H1 (cell line): Measurements from ENCODE around the gene AGGF1. TPM values are rescaled to one million over a fixed set of nuclear protein-coding genes. Genes with fewer than 3 reads are reported as not detected.

Experiments
- CTCF ChIA-PET: fragments of 300-600 bp; sonication (Branson Sonifier 250); formaldehyde crosslinking; loops from one replicate; lab custom pipeline; 2021; ENCODE audit not compliant: partially characterized antibody; lab: Charles Lee
- POLR2A ChIA-PET: fragments of 300-600 bp; sonication (Branson Sonifier 250); formaldehyde crosslinking; loops from one replicate; lab custom pipeline; 2021; ENCODE audit warnings: inconsistent platforms; ENCODE audit not compliant: partially characterized antibody; lab: Charles Lee
- DNase-seq, 2 experiments: peaks; one replicate each; pipeline versions ENCODE4 v3.0.0 to v3.0.0-alpha.2; 2010 to 2022; ENCODE audit warnings: low spot score in 2 of 2, low read depth in 1 of 2, mixed read lengths in 1 of 2
- FAIRE-seq: peaks from 2 replicates; lab custom pipeline; 2011; peaks lifted over from hg19 to GRCh38; lab: Jason Lieb, UNC
- H2AFZ ChIP-seq: 2 replicates; pipeline ENCODE4 v1.8.1; 2012; ENCODE audit warnings: low read length, inconsistent platforms
- H2AK5ac ChIP-seq: 2 replicates; pipeline ENCODE4 v1.6.1; 2013; ENCODE audit warnings: low read depth, low read length
- H2BK120ac ChIP-seq: replicated peaks from 2 replicates; pipeline ENCODE3; 2013; ENCODE audit warnings: low read depth, low read length, inconsistent platforms
- H2BK12ac ChIP-seq: 2 replicates; pipeline ENCODE4 v1.6.1; 2013; ENCODE audit warnings: low read depth, low read length
- H2BK15ac ChIP-seq: 2 replicates; pipeline ENCODE4 v1.6.1; 2013; ENCODE audit warnings: low read length
- H2BK20ac ChIP-seq: 2 replicates; pipeline ENCODE4 v1.6.1; 2013; ENCODE audit warnings: low read length
- H2BK5ac ChIP-seq: 2 replicates; pipeline ENCODE4 v1.6.1; 2013; ENCODE audit warnings: low read depth, low read length
- H3K14ac ChIP-seq: 2 replicates; pipeline ENCODE4 v1.6.1; 2013; ENCODE audit warnings: inconsistent platforms; ENCODE audit not compliant: insufficient read length
- H3K18ac ChIP-seq: 2 replicates; pipeline ENCODE4 v1.6.1; 2013; ENCODE audit warnings: low read length; ENCODE audit errors: extremely low read depth
- H3K23ac ChIP-seq: 2 replicates; pipeline ENCODE4 v1.6.1; 2013; ENCODE audit warnings: inconsistent platforms; ENCODE audit not compliant: insufficient read length
- H3K23me2 ChIP-seq: 2 replicates; pipeline ENCODE4 v1.6.1; 2013; ENCODE audit warnings: low read depth, low read length
- H3K27ac ChIP-seq: 2 replicates; pipeline ENCODE4 v1.6.1; 2011; ENCODE audit warnings: low read depth, low read length, inconsistent platforms
- H3K27me3 ChIP-seq, 4 experiments: replicated peaks in 1 of 4; 1 replicate in 1 of 4; 2 replicates in 3 of 4; pipeline versions ENCODE4 v1.6.1 to v1.8.1; 2011 to 2013; ENCODE audit warnings: low read length in 3 of 4, mild to moderate bottlenecking in 3 of 4, inconsistent platforms in 2 of 4, mixed read lengths in 2 of 4, moderate library complexity in 1 of 4; ENCODE audit not compliant: control insufficient read depth in 3 of 4, insufficient read depth in 3 of 4; ENCODE audit errors: extremely low read depth in 1 of 4
- H3K36me3 ChIP-seq, 4 experiments: 2 replicates each; pipeline versions ENCODE4 v1.6.1 to v1.8.1; 2011 to 2013; ENCODE audit warnings: mild to moderate bottlenecking in 4 of 4, low read length in 3 of 4, moderate library complexity in 2 of 4, control low read depth in 1 of 4, inconsistent platforms in 1 of 4; ENCODE audit not compliant: insufficient read depth in 4 of 4, control insufficient read depth in 2 of 4
- H3K4ac ChIP-seq: replicated peaks from 2 replicates; pipeline ENCODE3; 2013; ENCODE audit warnings: low read length, low read depth, mixed read lengths, inconsistent platforms; ENCODE audit not compliant: insufficient read length
- H3K4me1 ChIP-seq, 4 experiments: replicated peaks in 1 of 4; 1 replicate in 1 of 4; 2 replicates in 3 of 4; pipeline versions ENCODE4 v1.6.1 to v1.8.1; 2011 to 2013; ENCODE audit warnings: low read length in 3 of 4, inconsistent platforms in 2 of 4, mixed read lengths in 1 of 4; ENCODE audit not compliant: insufficient read depth in 4 of 4, control insufficient read depth in 3 of 4
- H3K4me2 ChIP-seq, 2 experiments: 2 replicates each; pipeline versions ENCODE4 v1.6.1 to v1.8.1; 2011 to 2013; ENCODE audit warnings: low read depth in 2 of 2, low read length in 2 of 2, control low read depth in 1 of 2, inconsistent platforms in 1 of 2, mild to moderate bottlenecking in 1 of 2; ENCODE audit not compliant: insufficient read depth in 1 of 2
- H3K4me3 ChIP-seq, 4 experiments: fragments of 200-600, 300-600 bp in 1 of 4; sonication (generic), shearing (Covaris generic), sonication (Bioruptor Twin) in 1 of 4; 2 replicates each; pipeline versions ENCODE4 v1.5.1 to v1.8.1; 2011 to 2016; ENCODE audit warnings: low read length in 4 of 4, low read depth in 3 of 4, control low read depth in 2 of 4, inconsistent platforms in 2 of 4, mild to moderate bottlenecking in 2 of 4, mixed read lengths in 1 of 4, moderate library complexity in 1 of 4; ENCODE audit not compliant: insufficient read depth in 2 of 4; ENCODE audit errors: extremely low read depth in 1 of 4
- H3K56ac ChIP-seq: replicated peaks from 2 replicates; pipeline ENCODE3; 2013; ENCODE audit warnings: low read depth, mild to moderate bottlenecking, mixed read lengths, low read length, inconsistent platforms; ENCODE audit not compliant: insufficient read length
- H3K79me1 ChIP-seq: 2 replicates; pipeline ENCODE4 v1.6.1; 2013; ENCODE audit warnings: low read depth, low read length, control low read depth
- H3K79me2 ChIP-seq, 2 experiments: 2 replicates each; pipeline versions ENCODE4 v1.6.1 to v1.8.1; 2012 to 2013; ENCODE audit warnings: low read length in 2 of 2, mild to moderate bottlenecking in 2 of 2, inconsistent platforms in 1 of 2; ENCODE audit not compliant: insufficient read depth in 2 of 2, control insufficient read depth in 1 of 2
- H3K9ac ChIP-seq, 4 experiments: replicated peaks in 1 of 4; 1 replicate in 1 of 4; 2 replicates in 3 of 4; pipeline versions ENCODE4 v1.6.1 to v1.8.1; 2011 to 2013; ENCODE audit warnings: low read depth in 3 of 4, low read length in 3 of 4, control low read depth in 2 of 4, mild to moderate bottlenecking in 2 of 4, moderate library complexity in 2 of 4, inconsistent platforms in 1 of 4; ENCODE audit errors: extremely low read depth in 1 of 4
- H3K9me3 ChIP-seq, 2 experiments: 2 replicates each; pipeline versions ENCODE4 v1.6.1 to v1.8.1; 2012 to 2013; ENCODE audit warnings: mild to moderate bottlenecking in 2 of 2, moderate library complexity in 2 of 2, control low read depth in 1 of 2, inconsistent platforms in 1 of 2, low read depth in 1 of 2, low read length in 1 of 2, mixed read lengths in 1 of 2; ENCODE audit not compliant: insufficient read depth in 2 of 2
- H4K20me1 ChIP-seq, 2 experiments: replicated peaks in 1 of 2; 2 replicates each; pipeline versions ENCODE3 to v1.8.1; 2011 to 2013; ENCODE audit warnings: inconsistent platforms in 2 of 2, low read length in 2 of 2, mild to moderate bottlenecking in 1 of 2; ENCODE audit not compliant: insufficient read depth in 2 of 2, control insufficient read depth in 1 of 2
- H4K5ac ChIP-seq: 2 replicates; pipeline ENCODE4 v1.6.1; 2013; ENCODE audit warnings: low read length, low read depth, mixed read lengths, inconsistent platforms; ENCODE audit not compliant: insufficient read length
- H4K8ac ChIP-seq: 2 replicates; pipeline ENCODE4 v1.8.0; 2013; ENCODE audit warnings: mild to moderate bottlenecking, moderate library complexity, low read length, inconsistent platforms; ENCODE audit not compliant: insufficient read depth; ENCODE audit errors: extremely low read depth
- H4K91ac ChIP-seq: replicated peaks from 2 replicates; pipeline ENCODE3; 2013; ENCODE audit warnings: low read length, mixed read lengths, inconsistent platforms; ENCODE audit not compliant: insufficient read length
- WGBS, 2 experiments: shearing (Covaris generic) in 1 of 2; methylation state at CpG; one replicate each; pipeline versions ENCODE4 v1.1.6 to v1.1.7; 2013 to 2015; ENCODE audit warnings: low lambda C conversion rate in 2 of 2, mixed read lengths in 2 of 2, inconsistent platforms in 1 of 2, low coverage in 1 of 2, missing lambda C conversion rate in 1 of 2; ENCODE audit not compliant: insufficient replicate concordance in 2 of 2, insufficient coverage in 1 of 2, insufficient read length in 1 of 2; ENCODE audit errors: extremely low coverage in 1 of 2, missing lambda C conversion rate in 1 of 2; 5-methylcytosine and 5-hydroxymethylcytosine counted together
- polyA plus RNA-seq, 7 experiments: library from polyadenylated mRNA; depleted of rRNA in 3 of 7; stranded (reverse) in 5 of 7; unstranded in 2 of 7; fragments of >200 nt in 5 of 7; fragments of 200-250 nt in 2 of 7; gene quantifications; 1 replicate in 5 of 7; 2 replicates in 1 of 7; 4 replicates in 1 of 7; pipeline versions ENCODE4 v1.2.1 to v1.2.3, GENCODE V29; 2011 to 2013; ENCODE audit warnings: missing spikeins in 2 of 7, mixed read lengths in 2 of 7
- total RNA-seq: library from RNA; stranded (reverse); fragmentation: NEBNext Ultra II Directional; extraction: Animal tissue kit (Norgen Biotek cat#: 25700); gene quantifications from 2 replicates; pipeline ENCODE4 v1.2.1, GENCODE V29; 2021

The AGGF1 gene
- total and polyA plus RNA-seq, 2 of the 8 experiments (the other 6 are each of a cell fraction or from before 2014, with no cell fraction given) = 7.3 to 19.0 TPM

DNA sequence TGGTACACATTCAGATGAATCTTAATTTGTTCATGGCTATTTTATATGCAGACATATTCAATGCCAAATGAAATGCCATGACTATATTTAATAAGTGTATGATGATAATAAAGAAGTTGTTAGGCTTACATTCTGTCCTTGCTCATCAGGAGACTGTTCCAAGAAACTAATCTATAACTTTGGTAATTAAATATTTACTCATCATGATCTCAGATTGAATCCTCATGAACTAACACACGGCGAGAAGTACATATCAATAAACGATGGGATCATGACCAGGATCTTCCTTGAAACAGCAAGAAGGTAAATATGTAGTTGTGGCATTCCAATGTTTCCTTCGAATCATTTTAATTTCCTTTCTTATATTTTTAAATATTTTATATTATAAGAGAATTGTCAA lies 12.5 kb upstream of the AGGF1 start:
- CTCF ChIA-PET = interaction anchor here (0.5 to 3.2 kb wide), 9 partner anchors 9 to 418 kb away, joined by 3 to 48 read pairs (median 6); no protein-coding TSS in a partner anchor
- POLR2A ChIA-PET = interaction anchor here (0.9 kb wide), 1 partner anchor 12 kb away, joined by 4 read pairs; the partner anchor contains the start of gene AGGF1
- Histone ChIP-seq H4K8ac (no peak overlapping the region), H4K5ac (no peak overlapping the region), H3K18ac (no peak overlapping the region), H2BK120ac (no peak overlapping the region), H2BK20ac (no peak overlapping the region), H3K4me1 (no peaks in the 10 kb centered on the region), H3K4me3 (no peak overlapping the region), H3K27me3 (no peaks in the 10 kb centered on the region), H3K23ac (no peak overlapping the region), H3K36me3 (no peaks in the 10 kb centered on the region), H3K14ac (no peak overlapping the region), H3K23me2 (no peaks in the 10 kb centered on the region), H3K9me3 (no peaks in the 10 kb centered on the region), H2AK5ac (no peak overlapping the region), H3K79me2 (no peaks in the 10 kb centered on the region), H2BK12ac (no peak overlapping the region), H4K91ac (no peak overlapping the region), H3K4me2 (no peak overlapping the region), H4K20me1 (no peaks in the 10 kb centered on the region), H2BK5ac (no peak overlapping the region), H2BK15ac (no peak overlapping the region), H3K9ac (no peak overlapping the region), H3K4ac (no peak overlapping the region), H3K27ac (no peak overlapping the region), H3K79me1 (no peaks in the 10 kb centered on the region), H3K56ac (no peak overlapping the region), H2AFZ (no peak overlapping the region)
- 87% methylated on average over 4 of the region's 4 CpGs; no CpG with 5 or more reads in 1 of the 2 experiments for WGBS, 2 experiments
- FAIRE-seq = no peak
- DNase-seq = no peak
